Right ventricle myocardium inferior (tissue), 1 donor: ENCODE data around the gene PIR. TPM values are rescaled to one million over a fixed set of nuclear protein-coding genes. Genes with fewer than 3 reads are reported as not detected.
A peak's percentile ranks its signal among the peaks of the same experiment; 100 is the strongest.

Source experiments
- ATAC-seq: fragments of 200-7000 bp; cut with Tn5 transposase; one replicate; pipeline ENCODE4 v1.9.1; 2020; ENCODE audit warnings: mild to moderate bottlenecking, moderate library complexity
- DNase-seq: peaks from one replicate; pipeline ENCODE4 v3.0.0; 2021; ENCODE audit errors: missing footprints
- intact Hi-C: fragments of 100-400 bp; cut with DNase I; formaldehyde crosslinking; loops from one replicate; pipeline ENCODE4 v1.11.0; 2022
- total RNA-seq: library from RNA; stranded (reverse); fragmentation: NEBNext Ultra II Directional; extraction: Animal tissue kit (Norgen Biotek cat#: 25700); gene quantifications from one replicate; pipeline ENCODE4 v1.2.1, GENCODE V29; 2021
- donor health status: DM: no; HTN: yes; CAD: no; lungs with severe emphysema.

PIR gene
- total RNA-seq, 1 donor from 2014 or later, result 13.2 TPM

DNA sequence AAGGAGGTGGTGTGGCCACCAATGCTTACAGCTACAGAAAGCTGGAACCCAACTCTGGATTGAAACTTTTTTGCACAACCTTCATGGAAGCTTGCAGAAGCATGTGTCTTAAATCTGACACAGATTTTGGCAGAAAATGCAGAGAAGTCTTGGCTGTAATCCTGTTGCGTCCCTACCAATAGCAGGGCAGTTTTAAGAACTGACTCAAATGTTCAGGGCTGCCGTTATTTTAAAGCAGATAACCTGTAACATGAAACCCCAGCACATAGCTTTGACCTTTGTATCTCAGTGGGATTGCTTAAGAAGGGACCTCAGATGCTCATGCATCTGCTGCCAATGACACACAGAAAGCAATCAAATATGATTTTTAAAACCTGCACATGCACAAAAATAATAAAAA, 108.8 kb downstream of the PIR start, which contains the start of gene VEGFD:
Gene VEGFD, minus strand, starts transcription at position 110 of the 400 bp plus-strand sequence. CDS start 467 bp downstream, outside the sequence.
- ATAC-seq (peak; percentile 57), DNase-seq (no peak)
- intact Hi-C loops, result no loop called here

DNA sequence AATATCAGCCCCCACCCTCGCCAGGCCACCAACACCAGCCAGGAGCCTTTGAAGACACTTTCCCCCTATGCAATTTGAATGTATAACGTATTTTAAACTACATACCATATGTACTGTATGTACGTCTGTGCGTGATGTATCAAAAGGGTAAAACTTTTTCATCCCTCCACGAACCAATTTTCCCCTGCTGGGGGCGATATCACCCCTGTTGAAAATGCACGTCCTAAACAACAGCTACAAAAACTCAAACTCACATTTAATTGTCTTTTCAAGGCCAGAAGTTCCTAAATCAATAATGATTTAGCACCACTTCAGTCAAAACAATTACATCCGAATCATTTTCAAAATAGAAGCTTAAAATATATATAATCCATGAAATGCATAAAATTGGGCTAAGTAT, 110.3 kb downstream of the PIR start:
- DNase-seq (no peak), ATAC-seq (no peak)
- intact Hi-C loops, result no loop called here

DNA sequence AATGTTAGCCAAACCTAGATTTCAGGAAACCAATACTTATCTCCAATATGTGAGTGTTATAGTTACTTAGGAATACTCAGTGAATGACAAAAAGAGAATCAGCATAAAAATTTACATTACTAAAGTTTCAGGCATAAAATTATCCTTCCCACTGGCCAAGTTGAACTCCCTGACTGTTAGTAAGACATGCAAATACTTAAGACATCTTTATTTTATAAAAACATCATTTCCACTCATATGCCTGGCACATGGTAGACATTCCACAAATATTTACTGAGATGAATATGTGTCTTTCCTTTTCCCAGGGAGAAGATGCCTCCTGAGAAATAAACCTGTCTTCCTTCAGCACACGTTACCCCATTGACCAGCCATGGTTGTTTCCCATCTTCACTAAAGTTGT, 116.2 kb downstream of the PIR start:
- ATAC-seq (no peak), DNase-seq (no peak)
- intact Hi-C loops, result no loop called here

DNA sequence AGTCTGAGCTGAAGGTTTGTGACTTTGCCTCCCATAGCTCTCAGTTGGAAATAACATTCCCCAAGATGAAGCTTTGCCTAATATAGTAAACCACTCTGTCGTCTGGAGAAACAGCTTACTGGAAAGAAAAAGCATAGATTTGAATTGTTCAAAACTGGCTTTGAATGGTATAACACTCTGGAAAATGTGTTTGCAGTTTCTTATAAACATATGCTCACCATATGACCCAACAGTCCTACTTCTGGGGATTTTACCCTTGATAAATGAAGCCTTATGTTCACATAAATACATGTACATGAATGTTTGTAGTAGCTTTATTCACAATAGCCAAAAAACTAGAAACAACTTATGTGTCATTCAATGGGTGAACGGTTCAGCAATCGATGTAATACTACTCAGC, 119.2 kb downstream of the PIR start:
- no peak for DNase-seq
- intact Hi-C loops, result no loop called here
- ATAC-seq, result no peak

DNA sequence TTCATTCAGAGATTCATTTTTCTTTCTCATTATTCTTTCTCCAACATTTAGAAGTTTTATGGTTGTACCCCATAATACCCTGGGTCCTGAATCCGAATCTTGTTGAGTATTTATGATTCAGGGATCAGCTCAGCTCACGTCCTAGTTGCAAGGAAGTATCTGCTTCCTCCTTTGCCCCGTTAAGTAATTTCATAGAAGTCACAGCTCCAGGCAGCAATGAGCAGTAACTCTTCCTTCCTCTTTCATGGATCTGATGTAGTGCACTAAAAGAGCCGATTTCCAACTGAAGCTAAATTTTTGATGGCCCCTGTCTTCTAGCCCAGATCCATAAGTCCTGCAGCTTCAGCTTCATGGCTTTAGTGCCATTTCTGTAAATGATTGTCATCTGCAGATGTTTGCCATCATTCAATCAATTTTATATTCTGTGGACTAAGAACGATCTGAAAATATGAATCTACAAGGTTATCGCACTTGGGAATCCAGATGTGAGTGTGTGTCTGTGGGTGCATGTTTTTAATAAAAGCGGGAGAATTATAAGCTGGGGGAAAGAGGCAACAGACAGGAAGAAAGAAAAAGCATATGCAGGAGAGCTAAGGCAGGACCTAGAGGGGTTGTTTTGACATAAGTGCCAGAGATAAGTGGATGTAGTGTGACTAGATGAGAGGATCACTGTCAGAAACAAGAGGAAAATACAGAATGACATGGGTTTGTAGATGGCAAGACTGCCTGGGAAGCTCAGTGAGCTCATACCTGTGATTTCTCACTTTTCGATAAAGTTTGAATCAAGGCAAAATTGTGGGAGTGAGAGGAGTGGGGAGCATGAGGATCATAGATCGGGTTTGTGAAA, 126.4 kb downstream of the PIR start:
- ATAC-seq (no peak), DNase-seq (no peak)
- intact Hi-C loops, result no loop called here

DNA sequence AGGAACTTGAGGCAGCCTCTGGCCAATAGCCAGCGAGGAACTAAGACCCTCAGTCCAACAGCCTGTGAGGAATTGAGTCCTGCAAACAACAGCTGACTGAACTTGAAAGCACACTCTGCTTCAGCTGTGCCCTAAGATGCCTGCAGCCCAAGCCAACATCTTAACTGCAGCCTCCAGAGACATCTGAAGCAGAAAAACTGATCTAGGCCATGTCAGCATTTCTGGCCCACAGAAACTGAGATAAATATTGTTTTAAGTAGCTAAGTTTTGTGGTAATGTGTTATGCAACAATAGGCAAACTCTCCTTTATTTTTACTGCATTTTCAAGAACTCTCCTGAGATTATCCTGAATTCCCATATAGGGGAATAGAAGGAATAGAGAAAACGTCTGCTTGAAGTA, 133.4 kb downstream of the PIR start:
- ATAC-seq (no peak), DNase-seq (no peak)
- intact Hi-C loops, result no loop called here

DNA sequence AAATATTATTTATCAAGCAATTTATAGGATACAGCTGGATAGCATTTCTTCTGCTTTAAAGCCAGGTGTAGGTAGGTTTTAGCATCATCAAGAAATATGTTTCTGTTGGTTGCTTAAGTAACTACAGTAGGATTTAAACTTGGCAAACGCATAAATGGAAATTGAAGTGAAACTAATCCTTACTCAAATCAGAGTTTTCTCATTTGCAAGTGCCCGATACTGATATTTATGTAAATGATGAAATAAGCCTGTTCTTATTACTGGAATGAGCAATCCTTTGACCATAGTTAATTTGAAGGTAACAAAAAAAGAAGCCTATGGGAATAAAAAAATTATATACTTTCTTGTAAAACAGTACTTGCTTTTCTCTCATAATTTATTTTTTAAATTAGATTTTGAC, 134.6 kb downstream of the PIR start:
- no peak for ATAC-seq
- intact Hi-C loops, result no loop called here
- no peak for DNase-seq

DNA sequence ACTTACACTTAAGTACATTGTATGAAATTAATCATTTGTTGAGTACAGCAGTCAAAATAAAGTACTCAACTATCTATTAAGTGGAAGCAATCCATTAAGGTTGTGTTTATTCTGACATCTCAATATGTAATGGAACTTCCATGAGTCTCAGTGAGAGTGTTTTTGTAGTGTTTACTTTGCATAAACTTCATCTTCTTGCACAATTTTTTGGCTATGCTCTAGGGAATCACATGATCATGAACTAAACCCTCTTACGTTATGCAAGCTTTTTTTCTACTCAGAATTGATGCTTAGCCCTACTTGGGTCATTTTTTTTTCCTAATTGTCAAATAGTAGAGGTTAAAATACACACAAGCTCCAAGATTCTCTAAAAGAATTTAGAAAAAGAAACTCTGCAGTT, 136.7 kb downstream of the PIR start:
- intact Hi-C loops, result no loop called here
- DNase-seq (no peak), ATAC-seq (peak; percentile 62)

DNA sequence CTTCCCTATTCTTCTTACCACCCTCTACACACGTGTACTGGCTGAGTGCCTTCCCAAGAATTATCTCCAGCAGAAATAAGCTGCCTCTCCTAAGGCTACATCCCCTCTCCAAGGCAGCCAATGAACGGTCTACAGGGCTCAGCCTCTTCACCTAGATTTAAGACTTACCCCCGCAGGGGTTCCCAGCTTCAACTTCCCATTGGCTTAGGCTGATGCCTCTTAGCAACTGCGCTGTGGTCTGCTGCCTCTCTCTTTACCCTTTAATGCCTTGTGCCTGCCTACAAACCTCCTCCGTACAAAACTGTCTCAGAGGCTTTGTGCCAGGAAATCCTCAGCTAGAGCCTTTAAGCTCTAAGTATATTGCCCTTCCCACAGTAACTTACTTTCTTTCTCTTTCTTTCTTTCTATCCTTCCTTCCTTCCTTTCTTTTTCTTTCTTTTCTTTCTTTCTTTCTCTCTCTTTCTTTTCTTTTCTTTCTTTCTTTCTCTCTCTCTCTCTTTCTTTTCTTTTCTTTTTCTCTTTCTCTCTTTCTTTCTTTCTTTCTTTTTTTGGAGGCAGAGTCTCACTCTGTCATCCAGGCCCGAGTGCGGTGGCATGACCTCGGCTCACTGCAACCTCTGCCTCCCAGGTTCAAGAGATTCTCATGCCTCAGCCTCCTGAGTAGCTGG, 142.7 kb downstream of the PIR start:
- intact Hi-C loops, result no loop called here
- ATAC-seq (no peak), DNase-seq (no peak)

DNA sequence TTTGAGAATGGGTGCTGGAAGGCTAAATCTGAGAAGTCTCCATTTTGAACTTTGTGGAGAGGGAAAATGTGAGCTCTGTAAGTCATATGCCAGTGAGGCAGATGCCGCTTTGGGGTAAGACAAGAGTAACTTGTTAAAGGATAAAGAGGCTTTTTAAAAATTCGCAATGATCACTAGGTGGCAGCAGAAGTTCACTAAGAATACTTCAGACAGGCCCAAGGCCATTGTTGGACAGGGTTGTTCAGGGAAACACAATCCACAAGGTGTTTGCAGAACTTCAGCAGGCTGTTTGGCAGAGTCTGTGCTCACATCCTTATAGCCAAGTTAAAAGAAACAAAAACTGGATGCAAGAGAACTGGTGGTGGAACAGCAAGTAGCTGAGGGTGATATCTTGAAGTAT, 144.1 kb downstream of the PIR start:
- intact Hi-C loops, result loop anchor here (2.0 to 10.0 kb wide), 2 partner anchors 120 to 216 kb away; no protein-coding TSS in a partner anchor
- ATAC-seq, result peak; percentile 79
- DNase-seq, result no peak

DNA sequence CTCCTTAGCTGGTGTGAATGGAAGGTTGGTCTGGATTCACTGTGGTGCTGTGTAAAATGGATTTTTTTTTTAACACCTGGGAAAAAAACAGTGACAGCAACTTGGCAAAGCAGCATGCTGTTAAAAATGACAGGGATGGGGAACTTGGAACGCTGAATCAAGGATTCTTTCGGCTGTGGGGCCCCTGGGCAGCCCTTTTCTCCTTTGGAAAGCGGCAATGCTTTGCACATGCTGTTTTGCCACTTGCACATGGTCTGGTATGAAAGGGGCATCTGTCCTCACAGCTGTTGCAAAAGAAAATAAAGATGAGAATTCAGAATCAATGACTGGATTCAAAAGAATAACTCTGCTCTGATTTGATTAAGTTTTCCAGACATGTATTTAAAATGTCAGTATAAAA, 147.2 kb downstream of the PIR start:
- ATAC-seq, result no peak
- no peak for DNase-seq
- intact Hi-C loops, result loop anchor here (10.0 kb wide), 1 partner anchor 219 kb away; no protein-coding TSS in a partner anchor

DNA sequence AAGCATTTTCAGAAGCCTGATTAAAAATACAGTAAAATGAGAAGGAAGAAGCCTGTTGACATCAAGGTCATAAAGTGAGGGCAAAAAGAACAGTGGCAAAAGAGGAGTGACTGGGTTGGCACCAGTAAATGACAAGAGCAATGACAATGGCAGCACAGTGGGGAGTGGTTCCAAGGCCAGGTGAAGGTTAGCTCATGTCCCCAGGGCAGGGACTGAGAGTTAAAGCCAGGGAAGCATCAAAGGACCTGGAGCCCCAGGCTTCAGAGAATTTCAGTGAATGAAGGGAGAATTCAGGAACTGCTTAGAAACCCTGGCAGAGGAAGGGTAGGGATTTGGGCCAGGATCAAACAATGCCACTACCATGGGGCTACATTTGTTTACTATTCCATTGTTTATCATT, 149.0 kb downstream of the PIR start:
- intact Hi-C loops, result loop anchor here (10.0 kb wide), 1 partner anchor 221 kb away; no protein-coding TSS in a partner anchor
- no peak for ATAC-seq
- DNase-seq, result no peak

DNA sequence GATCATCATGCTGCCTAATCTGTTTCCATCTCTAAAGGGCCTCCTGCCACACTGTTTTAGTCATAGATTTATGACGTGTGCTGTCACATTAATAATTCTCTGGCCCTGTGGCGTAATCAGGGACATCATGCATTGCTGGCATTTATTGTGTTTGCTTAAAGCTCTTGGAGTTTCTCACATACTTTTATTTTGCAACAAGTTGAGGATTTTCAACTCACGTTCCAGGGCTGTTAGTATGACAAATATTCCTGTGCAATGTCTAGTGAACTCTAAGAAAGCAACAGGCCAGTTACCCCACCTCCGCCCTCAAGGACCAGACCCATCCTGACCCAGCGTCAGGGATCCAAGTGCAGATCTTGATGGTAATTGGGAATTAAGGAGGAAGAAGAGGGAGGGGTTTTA, 150.1 kb downstream of the PIR start:
- DNase-seq (no peak), ATAC-seq (no peak)
- intact Hi-C loops, result loop anchor here (10.0 kb wide), 1 partner anchor 222 kb away; no protein-coding TSS in a partner anchor

DNA sequence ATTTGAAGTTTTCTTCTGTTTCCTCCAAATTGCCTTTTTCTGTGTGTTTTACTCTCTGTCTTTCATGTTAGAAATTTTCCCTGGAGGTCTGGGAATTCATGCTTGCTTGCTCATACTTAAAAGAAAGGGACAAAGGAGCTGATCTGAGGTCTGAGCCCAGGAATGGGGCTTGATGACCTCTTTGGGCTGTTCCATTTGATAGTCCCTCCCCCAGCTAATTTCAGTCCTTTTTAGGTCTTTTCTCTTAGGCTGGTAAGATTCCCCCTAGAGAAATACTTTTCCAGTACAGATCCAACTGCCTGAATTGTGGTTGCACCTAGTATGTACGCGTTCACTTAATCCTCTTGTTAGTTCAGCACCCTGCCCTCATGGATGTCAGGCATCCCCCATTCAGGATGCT, 152.3 kb downstream of the PIR start:
- DNase-seq, result no peak
- no peak for ATAC-seq
- intact Hi-C loops, result loop anchor here (10.0 kb wide), 1 partner anchor 224 kb away; no protein-coding TSS in a partner anchor

DNA sequence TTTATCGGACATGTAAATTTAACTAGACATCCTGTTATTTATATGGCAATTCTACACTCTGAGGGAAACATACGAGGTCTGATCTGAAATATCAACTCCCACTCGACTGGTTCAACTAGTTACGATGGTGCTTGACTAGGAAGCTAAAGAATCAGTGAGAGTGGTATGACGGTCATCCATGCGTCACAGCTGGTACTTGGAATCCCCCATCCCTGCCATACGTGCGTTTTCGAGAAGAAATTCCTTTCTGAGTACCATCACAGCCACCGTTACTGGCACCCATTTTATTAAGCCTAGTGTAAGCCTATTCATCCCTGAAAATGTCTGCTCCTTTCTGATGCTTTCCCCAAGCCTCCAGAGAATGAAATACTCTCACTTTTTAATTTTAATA, 157.1 kb downstream of the PIR start:
- DNase-seq (no peak), ATAC-seq (no peak)
- intact Hi-C loops, result loop anchor here (5.0 kb wide), 1 partner anchor 34 kb away; no protein-coding TSS in a partner anchor

DNA sequence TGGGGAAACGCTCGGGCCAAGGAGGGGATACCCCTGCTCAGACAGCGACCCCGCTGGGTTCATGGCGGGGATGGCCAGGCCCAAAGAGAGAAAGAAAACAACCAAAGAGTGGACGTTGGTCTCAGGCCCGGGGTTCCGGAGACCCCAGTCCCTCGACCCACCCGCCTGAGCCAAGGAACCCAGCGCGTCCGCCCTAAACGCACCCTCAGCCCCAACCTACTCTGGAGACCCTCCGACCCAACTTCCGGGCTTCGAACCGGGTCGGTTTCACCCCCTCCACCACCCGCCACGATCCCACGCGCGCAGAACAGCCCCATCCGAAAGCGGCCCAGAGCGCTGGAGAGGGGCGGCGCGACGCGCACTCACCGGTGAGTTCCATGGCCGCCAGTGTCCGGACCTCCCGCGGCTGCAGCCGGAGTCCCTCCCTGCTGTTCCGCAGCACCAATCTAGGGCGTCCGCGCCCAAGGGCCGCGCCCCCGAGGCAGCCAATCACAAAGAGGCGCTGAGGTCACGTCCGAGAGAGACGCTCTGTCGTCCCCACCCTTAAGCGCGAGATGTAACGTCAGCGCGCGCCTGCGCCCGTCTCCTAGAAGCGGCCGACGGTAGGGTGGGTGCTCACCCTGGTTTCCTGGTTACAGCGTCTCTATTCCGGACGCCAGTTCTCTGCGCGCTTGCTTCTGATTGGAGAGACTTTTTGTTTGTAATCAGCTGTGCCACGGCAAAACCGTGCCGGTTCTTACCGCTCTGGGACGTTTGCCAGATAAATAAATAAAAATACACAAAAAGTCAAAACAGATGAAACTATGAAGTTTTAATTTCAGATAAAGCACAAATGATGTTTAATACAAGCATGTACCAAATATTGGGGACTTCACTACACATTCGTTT, 157.8 kb downstream of the PIR start, which contains the start of gene PIGA:
Gene PIGA, minus strand, starts transcription at position 389 of the 888 bp plus-strand sequence. CDS start 3,593 bp downstream, outside the sequence.
- DNase-seq, result peak; percentile 98
- ATAC-seq, result peak; percentile 99
- intact Hi-C loops, result loop anchor here (5.0 kb wide), 1 partner anchor 33 kb away; no protein-coding TSS in a partner anchor
